HCT116 (cell line): Measurements from ENCODE around the gene FCER1G. TPM values are rescaled to one million over a fixed set of nuclear protein-coding genes. Genes with fewer than 3 reads are reported as not detected.
A peak's percentile ranks its signal among the peaks of the same experiment; 100 is the strongest.

ENCODE experiments used
- ATAC-seq: fragments of 200-7000 bp; cut with Tn5 transposase; 2 replicates; pipeline ENCODE4 v1.9.1; 2020; ENCODE audit warnings: mild to moderate bottlenecking, moderate library complexity
- BruUV-seq: library from RNA; stranded (reverse); fragments of 400-500 nt; replicated peaks from 2 replicates; lab custom pipeline; 2021; lab: Mats Ljungman, UMichigan
- CTCF ChIA-PET: fragments of 300-600 bp; sonication (Branson Sonifier 250); formaldehyde crosslinking; loops from one replicate; lab custom pipeline; 2021; ENCODE audit warnings: antibody characterized with exemption; lab: Charles Lee
- POLR2A ChIA-PET: fragments of 300-600, 350-600 bp; sonication (Branson Sonifier 250); formaldehyde crosslinking; loops from one replicate; lab custom pipeline; 2021; ENCODE audit warnings: antibody characterized with exemption; lab: Charles Lee
- RAD21 ChIA-PET, 2 experiments: fragments of 300-600 bp; sonication (Branson Sonifier 250); formaldehyde crosslinking; loops; one replicate each; lab custom pipeline; 2023; ENCODE audit warnings: low total read pairs in 2 of 2; ENCODE audit not compliant: uncharacterized antibody in 2 of 2, unreplicated experiment in 2 of 2, low non-redundant PET in 1 of 2; lab: Charles Lee
- DNase-seq: peaks from one replicate; pipeline ENCODE4 v3.0.0-alpha.2; 2010; ENCODE audit warnings: low read depth, low spot score
- H2AFZ ChIP-seq: fragments of 200-600 bp; shearing (Covaris generic), sonication (generic); 2 replicates; pipeline ENCODE4 v1.6.1; 2017; ENCODE audit warnings: low read depth, mixed run types, mixed read lengths, antibody characterized with exemption, low read length; ENCODE audit not compliant: poor library complexity, severe bottlenecking
- H3K27ac ChIP-seq: 2 replicates; pipeline ENCODE4 v1.5.1; 2012; ENCODE audit warnings: low read depth, low read length
- H3K27me3 ChIP-seq: fragments of 200-600 bp; sonication (generic); 2 replicates; pipeline ENCODE4 v1.6.1; 2016; ENCODE audit warnings: mixed run types, low read length, mixed read lengths; ENCODE audit not compliant: insufficient read depth
- H3K36me3 ChIP-seq, 2 experiments: fragments of 200-500 bp in 1 of 2; fragments of 200-600 bp in 1 of 2; sonication (Bioruptor generic) in 1 of 2; sonication (generic) in 1 of 2; 2 replicates each; pipeline versions ENCODE4 v1.5.1 to v1.6.1; 2014 to 2016; ENCODE audit warnings: low read length in 2 of 2, inconsistent platforms in 1 of 2, mixed read lengths in 1 of 2, mixed run types in 1 of 2; ENCODE audit not compliant: insufficient read depth in 2 of 2, control insufficient read depth in 1 of 2
- H3K4me1 ChIP-seq, 2 experiments: fragments of 200-600 bp in 1 of 2; sonication (generic) in 1 of 2; 2 replicates each; pipeline versions ENCODE4 v1.5.1 to v1.6.1; 2012 to 2017; ENCODE audit warnings: low read length in 2 of 2, inconsistent platforms in 1 of 2, mild to moderate bottlenecking in 1 of 2, mixed read lengths in 1 of 2, mixed run types in 1 of 2, moderate library complexity in 1 of 2; ENCODE audit not compliant: insufficient read depth in 2 of 2, control insufficient read depth in 1 of 2
- H3K4me2 ChIP-seq: fragments of 200-600 bp; sonication (generic); 2 replicates; pipeline ENCODE4 v1.6.1; 2017; ENCODE audit warnings: mixed run types, low read length, mixed read lengths
- H3K4me3 ChIP-seq, 2 experiments: fragments of 200-600 bp in 1 of 2; sonication (generic) in 1 of 2; replicated peaks in 1 of 2; 2 replicates each; pipeline ENCODE4 v1.5.1; 2011 to 2016; ENCODE audit warnings: low read length in 2 of 2, control low read depth in 1 of 2, low read depth in 1 of 2, mild to moderate bottlenecking in 1 of 2, mixed read lengths in 1 of 2, mixed run types in 1 of 2
- H3K79me2 ChIP-seq: fragments of 200-600 bp; sonication (generic); 2 replicates; pipeline ENCODE4 v1.6.1; 2017; ENCODE audit warnings: mild to moderate bottlenecking, mixed run types, low read length, moderate library complexity, mixed read lengths; ENCODE audit not compliant: insufficient read depth
- H3K9ac ChIP-seq: fragments of 200-600 bp; sonication (generic); 2 replicates; pipeline ENCODE4 v1.6.1; 2016; ENCODE audit warnings: low read length, mixed read lengths
- H3K9me2 ChIP-seq: fragments of 200-600 bp; sonication (generic), shearing (Covaris generic); 2 replicates; pipeline ENCODE4 v1.6.1; 2017; ENCODE audit warnings: mixed run types, mild to moderate bottlenecking, moderate library complexity; ENCODE audit not compliant: insufficient read depth
- H3K9me3 ChIP-seq, 2 experiments: fragments of 200-500 bp in 1 of 2; fragments of 200-600 bp in 1 of 2; sonication (Bioruptor generic) in 1 of 2; sonication (generic) in 1 of 2; 2 replicates each; pipeline ENCODE4 v1.6.1; 2014 to 2017; ENCODE audit warnings: low read length in 2 of 2, mixed read lengths in 2 of 2, inconsistent platforms in 1 of 2, low read depth in 1 of 2, mild to moderate bottlenecking in 1 of 2, mixed run types in 1 of 2, moderate library complexity in 1 of 2; ENCODE audit not compliant: control insufficient read depth in 1 of 2, insufficient read depth in 1 of 2
- H4K20me1 ChIP-seq: fragments of 200-600 bp; sonication (generic), shearing (Covaris generic); 2 replicates; pipeline ENCODE4 v1.6.1; 2017; ENCODE audit warnings: mixed run types, mild to moderate bottlenecking, moderate library complexity; ENCODE audit not compliant: insufficient read depth
- ATF3 ChIP-seq: IDR thresholded peaks from 2 replicates; pipeline ENCODE4 v1.6.1; 2012
- CBX3 ChIP-seq: IDR thresholded peaks from 2 replicates; pipeline ENCODE4 v1.6.1; 2012; ENCODE audit warnings: low read depth
- CEBPB ChIP-seq: IDR thresholded peaks from 2 replicates; pipeline ENCODE4 v1.6.1; 2012; ENCODE audit warnings: low read depth
- EGR1 ChIP-seq: IDR thresholded peaks from 2 replicates; pipeline ENCODE4 v1.6.1; 2012; ENCODE audit warnings: low read depth
- EZH2 ChIP-seq: fragments of 200-600 bp; sonication (generic); IDR thresholded peaks from 2 replicates; pipeline ENCODE4 v1.6.1; 2017; ENCODE audit warnings: antibody characterized with exemption, mixed run types
- EZH2phosphoT487 ChIP-seq: fragments of 200-600 bp; IDR thresholded peaks from 2 replicates; pipeline ENCODE4 v1.6.1; 2018; ENCODE audit warnings: antibody characterized with exemption, borderline replicate concordance
- POLR2AphosphoS5 ChIP-seq: IDR thresholded peaks from 2 replicates; pipeline ENCODE4 v1.6.1; 2011; ENCODE audit warnings: mild to moderate bottlenecking, low read depth, low read length, moderate library complexity
- RAD21 ChIP-seq: IDR thresholded peaks from 2 replicates; pipeline ENCODE4 v1.6.1; 2012; ENCODE audit warnings: low read depth, mild to moderate bottlenecking
- SIN3A ChIP-seq: IDR thresholded peaks from 2 replicates; pipeline ENCODE4 v1.6.1; 2012; ENCODE audit warnings: low read depth
- SP1 ChIP-seq: IDR thresholded peaks from 2 replicates; pipeline ENCODE4 v1.6.1; 2012; ENCODE audit warnings: low read depth
- SRF ChIP-seq: IDR thresholded peaks from 2 replicates; pipeline ENCODE4 v1.6.1; 2012; ENCODE audit warnings: low read depth
- YY1 ChIP-seq: IDR thresholded peaks from 2 replicates; pipeline ENCODE4 v1.6.1; 2011; ENCODE audit warnings: low read length, low read depth, moderate library complexity, mild to moderate bottlenecking; ENCODE audit not compliant: insufficient replicate concordance; ENCODE audit errors: extremely low read depth
- ZFX ChIP-seq: fragments of 450-650 bp; IDR thresholded peaks from 2 replicates; pipeline ENCODE4 v1.6.1; 2017
- ZNF274 ChIP-seq: fragments of 200-500 bp; sonication (Bioruptor generic); IDR thresholded peaks from 2 replicates; pipeline ENCODE4 v1.6.1; 2014; ENCODE audit warnings: mild to moderate bottlenecking, low read depth, low read length, inconsistent platforms
- intact Hi-C: fragments of 100-400 bp; cut with micrococcal nuclease; formaldehyde crosslinking; loops from 2 replicates; pipeline ENCODE4 v1.10.0; 2022
- total RNA-seq: library from RNA; stranded (reverse); gene quantifications from one replicate; pipeline ENCODE4 v1.2.1, GENCODE V29; 2021; ENCODE audit not compliant: unreplicated experiment
- TF ChIP-seq, protein P1 (sequence below), 3 experiments: fragments of 200-600 bp in 1 of 3; sonication (generic) in 1 of 3; IDR thresholded peaks in 2 of 3; conservative IDR thresholded peaks in 1 of 3; 2 replicates each; pipeline ENCODE4 v1.5.1; 2012 to 2017; ENCODE audit warnings: low read depth in 2 of 3, low read length in 2 of 3, antibody characterized with exemption in 1 of 3, borderline replicate concordance in 1 of 3, control low read depth in 1 of 3, mild to moderate bottlenecking in 1 of 3, mixed read lengths in 1 of 3, mixed run types in 1 of 3, moderate library complexity in 1 of 3; ENCODE audit not compliant: insufficient read depth in 1 of 3
- TF ChIP-seq, protein P2 (sequence below): IDR thresholded peaks from 2 replicates; pipeline ENCODE4 v1.6.1; 2012
- TF ChIP-seq, protein P3 (sequence below): IDR thresholded peaks from 2 replicates; pipeline ENCODE4 v1.6.1; 2012; ENCODE audit warnings: low read depth

FCER1G gene
- total RNA-seq, 1 experiment from 2014 or later = 0.86 TPM

GRCh38 chr1:161200992-161201835, 13.9 kb upstream of the FCER1G start:
- H3K27me3 ChIP-seq = no peaks in the 10 kb centered on the region
- DNase-seq (no peak), ATAC-seq (no peak)
- CTCF ChIA-PET = interaction anchor here (1.1 to 1.8 kb wide), 5 partner anchors 9 to 181 kb away, joined by 4 to 7 read pairs (median 5); partner anchors contain the start of genes APOA2, PPOX and TOMM40L
- H3K4me1 ChIP-seq = peaks cover 8 to 38% of the 10 kb centered on the region in 2 experiments; a peak in 3 of 4 replicates
- H3K27ac ChIP-seq = peak overlapping the region; percentile 52
- RAD21 ChIA-PET = no interaction called here
- H3K9me2 ChIP-seq = no peaks in the 10 kb centered on the region
- no peak overlapping the region for H2AFZ ChIP-seq
- H3K4me2 ChIP-seq = peak overlapping the region; percentile 89
- POLR2A ChIA-PET = interaction anchor here (0.9 to 3.0 kb wide), 6 partner anchors 7 to 86 kb away, joined by 3 to 12 read pairs (median 4); partner anchors contain the start of genes B4GALT3 and PPOX
- H3K36me3 ChIP-seq = peaks cover 11 to 17% of the 10 kb centered on the region in 2 experiments; a peak in 2 of 4 replicates
- no peaks in the 10 kb centered on the region for H4K20me1 ChIP-seq
- BruUV-seq = no TSS peak
- H3K9ac ChIP-seq = peak overlapping the region; percentile 98
- TF ChIP-seq ZNF274 (no peak), SIN3A (no peak), POLR2AphosphoS5 (no peak), SP1 (no peak), ZFX (no peak), CBX3 (no peak), YY1 (no peak), EGR1 (no peak), EZH2phosphoT487 (no peak), RAD21 (no peak), EZH2 (no peak), ATF3 (no peak), CEBPB (no peak), SRF (no peak)
- TF ChIP-seq, protein P1, sequence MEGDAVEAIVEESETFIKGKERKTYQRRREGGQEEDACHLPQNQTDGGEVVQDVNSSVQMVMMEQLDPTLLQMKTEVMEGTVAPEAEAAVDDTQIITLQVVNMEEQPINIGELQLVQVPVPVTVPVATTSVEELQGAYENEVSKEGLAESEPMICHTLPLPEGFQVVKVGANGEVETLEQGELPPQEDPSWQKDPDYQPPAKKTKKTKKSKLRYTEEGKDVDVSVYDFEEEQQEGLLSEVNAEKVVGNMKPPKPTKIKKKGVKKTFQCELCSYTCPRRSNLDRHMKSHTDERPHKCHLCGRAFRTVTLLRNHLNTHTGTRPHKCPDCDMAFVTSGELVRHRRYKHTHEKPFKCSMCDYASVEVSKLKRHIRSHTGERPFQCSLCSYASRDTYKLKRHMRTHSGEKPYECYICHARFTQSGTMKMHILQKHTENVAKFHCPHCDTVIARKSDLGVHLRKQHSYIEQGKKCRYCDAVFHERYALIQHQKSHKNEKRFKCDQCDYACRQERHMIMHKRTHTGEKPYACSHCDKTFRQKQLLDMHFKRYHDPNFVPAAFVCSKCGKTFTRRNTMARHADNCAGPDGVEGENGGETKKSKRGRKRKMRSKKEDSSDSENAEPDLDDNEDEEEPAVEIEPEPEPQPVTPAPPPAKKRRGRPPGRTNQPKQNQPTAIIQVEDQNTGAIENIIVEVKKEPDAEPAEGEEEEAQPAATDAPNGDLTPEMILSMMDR (IDR thresholded peaks at IDR 0.05 in 2 of 3, conservative IDR thresholded peaks at IDR 0.05 in 1 of 3; ENCODE audit: borderline replicate concordance in 1 of 3, insufficient read depth in 1 of 3, low read depth in 2 of 3, low read length in 2 of 3) = no peak
- TF ChIP-seq, protein P2, sequence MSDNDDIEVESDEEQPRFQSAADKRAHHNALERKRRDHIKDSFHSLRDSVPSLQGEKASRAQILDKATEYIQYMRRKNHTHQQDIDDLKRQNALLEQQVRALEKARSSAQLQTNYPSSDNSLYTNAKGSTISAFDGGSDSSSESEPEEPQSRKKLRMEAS = no peak
- TF ChIP-seq, protein P3, sequence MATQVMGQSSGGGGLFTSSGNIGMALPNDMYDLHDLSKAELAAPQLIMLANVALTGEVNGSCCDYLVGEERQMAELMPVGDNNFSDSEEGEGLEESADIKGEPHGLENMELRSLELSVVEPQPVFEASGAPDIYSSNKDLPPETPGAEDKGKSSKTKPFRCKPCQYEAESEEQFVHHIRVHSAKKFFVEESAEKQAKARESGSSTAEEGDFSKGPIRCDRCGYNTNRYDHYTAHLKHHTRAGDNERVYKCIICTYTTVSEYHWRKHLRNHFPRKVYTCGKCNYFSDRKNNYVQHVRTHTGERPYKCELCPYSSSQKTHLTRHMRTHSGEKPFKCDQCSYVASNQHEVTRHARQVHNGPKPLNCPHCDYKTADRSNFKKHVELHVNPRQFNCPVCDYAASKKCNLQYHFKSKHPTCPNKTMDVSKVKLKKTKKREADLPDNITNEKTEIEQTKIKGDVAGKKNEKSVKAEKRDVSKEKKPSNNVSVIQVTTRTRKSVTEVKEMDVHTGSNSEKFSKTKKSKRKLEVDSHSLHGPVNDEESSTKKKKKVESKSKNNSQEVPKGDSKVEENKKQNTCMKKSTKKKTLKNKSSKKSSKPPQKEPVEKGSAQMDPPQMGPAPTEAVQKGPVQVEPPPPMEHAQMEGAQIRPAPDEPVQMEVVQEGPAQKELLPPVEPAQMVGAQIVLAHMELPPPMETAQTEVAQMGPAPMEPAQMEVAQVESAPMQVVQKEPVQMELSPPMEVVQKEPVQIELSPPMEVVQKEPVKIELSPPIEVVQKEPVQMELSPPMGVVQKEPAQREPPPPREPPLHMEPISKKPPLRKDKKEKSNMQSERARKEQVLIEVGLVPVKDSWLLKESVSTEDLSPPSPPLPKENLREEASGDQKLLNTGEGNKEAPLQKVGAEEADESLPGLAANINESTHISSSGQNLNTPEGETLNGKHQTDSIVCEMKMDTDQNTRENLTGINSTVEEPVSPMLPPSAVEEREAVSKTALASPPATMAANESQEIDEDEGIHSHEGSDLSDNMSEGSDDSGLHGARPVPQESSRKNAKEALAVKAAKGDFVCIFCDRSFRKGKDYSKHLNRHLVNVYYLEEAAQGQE = no peak
- intact Hi-C loops = no loop called here
- H3K79me2 ChIP-seq = peaks cover 29% of the 10 kb centered on the region
- H3K9me3 ChIP-seq = no peaks in the 10 kb centered on the region
- peak overlapping the region; percentile 94 to 98 for H3K4me3 ChIP-seq
